HG03520 (cell line): ENCODE data around the gene SLC16A3.
"Not testable (repeated sequence)": the region's sequence is repeated elsewhere in the genome, so short reads cannot be mapped to it uniquely, and the experiment has no call there.

Experiments used
- ATAC-seq: cut with Tn5 transposase; IDR thresholded peaks from one replicate; pipeline ENCODE4 v1.9.1; 2021; ENCODE audit warnings: mild to moderate bottlenecking, moderate library complexity; ENCODE audit not compliant: unreplicated experiment

The SLC16A3 gene

GRCh38 chr17:82203920-82204319 lies 24.9 kb upstream of the SLC16A3 start:
- no peak for ATAC-seq

GRCh38 chr17:82204831-82205719 lies 23.8 kb upstream of the SLC16A3 start:
- no peak for ATAC-seq

GRCh38 chr17:82205720-82206508 lies 22.9 kb upstream of the SLC16A3 start:
- no peak for ATAC-seq

GRCh38 chr17:82210655-82211054 lies 18.2 kb upstream of the SLC16A3 start:
- ATAC-seq, result not testable (repeated sequence)

- ATAC-seq, result peak; percentile 46
Measured at GRCh38 chr17:82212331-82213250, 16.3 kb upstream of the SLC16A3 start, which contains the start of gene CCDC57. TSS of gene CCDC57 (minus strand) at chr17:82212842. CDS start at chr17:82201944, 10,898 bp downstream.

GRCh38 chr17:82213251-82214011 lies 15.4 kb upstream of the SLC16A3 start:
- ATAC-seq, result peak; percentile 4

- ATAC-seq, result no peak
Measured at GRCh38 chr17:82214012-82214628, 14.7 kb upstream of the SLC16A3 start.

GRCh38 chr17:82215095-82215971 lies 13.5 kb upstream of the SLC16A3 start:
- ATAC-seq, result no peak

- ATAC-seq, result no peak
Measured at GRCh38 chr17:82215972-82216300, 12.9 kb upstream of the SLC16A3 start.

- no peak for ATAC-seq
Measured at GRCh38 chr17:82216301-82217119, 12.3 kb upstream of the SLC16A3 start.

- ATAC-seq, result no peak
Measured at GRCh38 chr17:82217120-82217529, 11.7 kb upstream of the SLC16A3 start.

- ATAC-seq, result no peak
Measured at GRCh38 chr17:82217530-82218204, 11.2 kb upstream of the SLC16A3 start.

GRCh38 chr17:82218349-82219075 lies 10.3 kb upstream of the SLC16A3 start:
- ATAC-seq, result no peak

GRCh38 chr17:82219083-82219482 lies 9.8 kb upstream of the SLC16A3 start:
- ATAC-seq, result no peak

- ATAC-seq, result no peak
Measured at GRCh38 chr17:82219753-82220709, 8.8 kb upstream of the SLC16A3 start.
